Measurements from ENCODE around the gene B4GALT6. TPM values are rescaled to one million over a fixed set of nuclear protein-coding genes. Genes with fewer than 3 reads are reported as not detected.

Gene B4GALT6
- total RNA-seq, 6 donors from 2014 or later = 0.55 to 3.4 (median 1.8) TPM; not detected in 1

- DNase-seq = no peak
- ATAC-seq (ENCODE audit: low FRiP score in 2 of 2) = no peak
Measured at GRCh38 chr18:31649449-31649848, 34.9 kb downstream of the B4GALT6 start.

GRCh38 chr18:31648966-31649429, 35.4 kb downstream of the B4GALT6 start:
- WGBS, 2 donors = 66 to 74% methylated on average over 2 of the region's 2 CpGs
- Histone ChIP-seq H3K27ac (no peak overlapping the region), H3K4me1 (no peaks in the 10 kb centered on the region), H3K27me3 (no peaks in the 10 kb centered on the region), H3K9me3 (no peaks in the 10 kb centered on the region), H3K4me3 (no peak overlapping the region), H3K36me3 (no peaks in the 10 kb centered on the region)
- TF ChIP-seq POLR2AphosphoS5 (IDR thresholded peaks at IDR 0.05) = no peak
- TF ChIP-seq CTCF (IDR thresholded peaks at IDR 0.05) = no peak
- TF ChIP-seq EP300 (IDR thresholded peaks at IDR 0.05) = no peak
- no peak for TF ChIP-seq POLR2A (IDR thresholded peaks at IDR 0.05)
- DNase-seq (no peak), ATAC-seq (ENCODE audit: low FRiP score in 2 of 2) (peak in 1 of 2 donors; percentile 59)

More at GRCh38 chr18:31649449-31649848, 34.9 kb downstream of the B4GALT6 start:
- no peaks in the 10 kb centered on the region for H3K4me1 ChIP-seq
- no peaks in the 10 kb centered on the region for H3K27me3 ChIP-seq
- H3K36me3 ChIP-seq = no peaks in the 10 kb centered on the region
- no peak overlapping the region for H3K4me3 ChIP-seq
- no peak overlapping the region for H3K27ac ChIP-seq
- H3K9me3 ChIP-seq = no peaks in the 10 kb centered on the region
- TF ChIP-seq CTCF (IDR thresholded peaks at IDR 0.05) (no peak), POLR2AphosphoS5 (IDR thresholded peaks at IDR 0.05) (no peak), POLR2A (IDR thresholded peaks at IDR 0.05) (no peak), EP300 (IDR thresholded peaks at IDR 0.05) (no peak)
- WGBS, 2 donors = 85 to 91% methylated on average over 2 of the region's 2 CpGs

- ATAC-seq (ENCODE audit: low FRiP score in 2 of 2) (no peak), DNase-seq (no peak)
- no peak for TF ChIP-seq EP300 (IDR thresholded peaks at IDR 0.05)
- no peak for TF ChIP-seq CTCF (IDR thresholded peaks at IDR 0.05)
- no peak for TF ChIP-seq POLR2AphosphoS5 (IDR thresholded peaks at IDR 0.05)
- no peak for TF ChIP-seq POLR2A (IDR thresholded peaks at IDR 0.05)
- 88 to 93% methylated on average over 2 of the region's 2 CpGs for WGBS, 2 donors
- Histone ChIP-seq H3K9me3 (no peaks in the 10 kb centered on the region), H3K4me3 (no peak overlapping the region), H3K36me3 (no peaks in the 10 kb centered on the region), H3K27me3 (no peaks in the 10 kb centered on the region), H3K4me1 (no peaks in the 10 kb centered on the region), H3K27ac (no peak overlapping the region)
Measured at GRCh38 chr18:31648458-31648857, 35.9 kb downstream of the B4GALT6 start.

- 81 to 86% methylated on average over 4 of the region's 4 CpGs for WGBS, 2 donors
- Histone ChIP-seq H3K4me1 (no peaks in the 10 kb centered on the region), H3K36me3 (no peaks in the 10 kb centered on the region), H3K27me3 (no peaks in the 10 kb centered on the region), H3K4me3 (no peak overlapping the region), H3K27ac (no peak overlapping the region), H3K9me3 (no peaks in the 10 kb centered on the region)
- no peak for ATAC-seq (ENCODE audit: low FRiP score in 2 of 2)
- TF ChIP-seq EP300 (IDR thresholded peaks at IDR 0.05) (no peak), POLR2AphosphoS5 (IDR thresholded peaks at IDR 0.05) (no peak), CTCF (IDR thresholded peaks at IDR 0.05) (no peak), POLR2A (IDR thresholded peaks at IDR 0.05) (no peak)
- no peak for DNase-seq
Measured at GRCh38 chr18:31647127-31647753, 37.1 kb downstream of the B4GALT6 start.

Measured in upper lobe of left lung (tissue), 6 donors.